HG02588 (cell line): ENCODE measurements around the gene RGS13.
"Not testable (repeated sequence)": the region's sequence is repeated elsewhere in the genome, so short reads cannot be mapped to it uniquely, and the experiment has no call there.

ENCODE experiments used
- ATAC-seq: cut with Tn5 transposase; IDR thresholded peaks from one replicate; pipeline ENCODE4 v1.9.1; 2021; ENCODE audit warnings: mild to moderate bottlenecking, moderate library complexity; ENCODE audit not compliant: unreplicated experiment

RGS13 gene

GRCh38 chr1:192675716-192676115, 39.8 kb downstream of the RGS13 start:
- no peak for ATAC-seq

- ATAC-seq, result no peak
Observed at GRCh38 chr1:192678099-192678498, 42.2 kb downstream of the RGS13 start.

- no peak for ATAC-seq
Observed at GRCh38 chr1:192682335-192682734, 46.4 kb downstream of the RGS13 start.

GRCh38 chr1:192683081-192683480, 47.1 kb downstream of the RGS13 start:
- not testable (repeated sequence) for ATAC-seq

- ATAC-seq, result no peak
Observed at GRCh38 chr1:192689459-192689858, 53.5 kb downstream of the RGS13 start.

- ATAC-seq, result no peak
Observed at GRCh38 chr1:192691041-192691440, 55.1 kb downstream of the RGS13 start.

- no peak for ATAC-seq
Observed at GRCh38 chr1:192696082-192696481, 60.1 kb downstream of the RGS13 start.

GRCh38 chr1:192697771-192698170, 61.8 kb downstream of the RGS13 start:
- no peak for ATAC-seq

- ATAC-seq, result no peak
Observed at GRCh38 chr1:192698731-192699130, 62.8 kb downstream of the RGS13 start.

- ATAC-seq, result no peak
Observed at GRCh38 chr1:192700834-192701271, 64.9 kb downstream of the RGS13 start.

- ATAC-seq, result no peak
Observed at GRCh38 chr1:192702212-192702902, 66.4 kb downstream of the RGS13 start.

GRCh38 chr1:192703283-192704206, 67.6 kb downstream of the RGS13 start:
- peak; percentile 77 for ATAC-seq

- ATAC-seq, result no peak
Observed at GRCh38 chr1:192705510-192705909, 69.6 kb downstream of the RGS13 start.

GRCh38 chr1:192706936-192707335, 71.0 kb downstream of the RGS13 start:
- no peak for ATAC-seq

GRCh38 chr1:192707978-192708547, 72.1 kb downstream of the RGS13 start:
- ATAC-seq, result no peak

- ATAC-seq, result no peak
Observed at GRCh38 chr1:192709544-192709943, 73.6 kb downstream of the RGS13 start.
